Measurements from ENCODE around the gene FKBP1B.

The FKBP1B gene

DNA sequence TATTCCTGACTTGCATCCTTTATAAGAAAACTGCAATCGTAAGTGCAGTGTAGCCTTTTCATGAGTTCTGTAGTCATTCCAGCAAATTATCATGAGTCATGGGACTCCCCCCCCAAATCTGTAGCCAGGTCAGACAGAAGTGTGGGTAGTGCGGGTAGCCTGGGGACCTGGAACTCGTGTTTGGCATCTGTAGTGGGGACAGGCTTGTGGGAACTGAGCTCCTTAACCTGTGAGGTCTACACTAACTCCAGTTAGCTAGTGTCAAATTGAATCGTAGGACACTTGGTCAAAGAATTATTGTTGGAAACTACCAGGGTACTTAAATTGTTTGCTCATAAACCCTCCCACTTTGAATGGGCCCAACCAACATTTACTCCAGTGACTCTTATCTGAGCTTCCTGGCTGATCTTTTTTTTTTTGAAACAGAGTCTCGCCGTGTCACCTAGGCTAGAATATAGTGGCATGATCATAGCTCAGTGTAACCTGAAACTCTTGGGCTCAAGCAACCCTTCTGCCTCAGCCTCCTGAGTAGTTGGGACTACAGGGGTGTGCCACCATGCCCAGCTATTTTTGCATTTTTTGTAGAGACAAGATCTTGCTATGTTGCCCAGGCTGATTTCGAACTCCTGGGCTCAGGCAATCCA, 61.2 kb downstream of the FKBP1B start:
- no peak for DNase-seq (ENCODE audit: extremely low read depth, low read depth)

DNA sequence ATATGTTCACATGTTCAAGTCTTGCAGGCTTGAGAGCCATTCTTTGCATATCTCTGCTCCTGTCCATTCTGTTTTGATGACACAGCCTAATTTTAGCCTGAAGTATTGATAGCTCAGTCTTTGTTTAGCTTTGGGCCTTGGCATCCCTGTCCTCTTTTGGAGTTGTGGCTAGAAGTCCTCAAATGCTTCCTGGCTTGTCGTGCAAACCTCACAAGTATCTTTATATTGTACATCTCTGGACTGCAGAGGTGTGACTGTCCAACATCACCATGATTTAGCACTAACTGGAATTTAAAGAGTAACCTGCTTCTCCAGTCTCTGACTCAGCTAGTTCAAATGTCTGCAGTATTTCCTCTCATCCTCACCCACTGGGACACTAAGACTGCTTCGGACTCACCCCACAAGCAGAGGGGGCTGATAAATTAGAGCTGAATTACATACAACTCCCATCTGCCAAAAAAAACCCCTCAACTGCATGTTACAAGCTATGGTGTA, 61.9 kb downstream of the FKBP1B start:
- no peak for DNase-seq (ENCODE audit: extremely low read depth, low read depth)
- TF ChIP-seq, protein P1, sequence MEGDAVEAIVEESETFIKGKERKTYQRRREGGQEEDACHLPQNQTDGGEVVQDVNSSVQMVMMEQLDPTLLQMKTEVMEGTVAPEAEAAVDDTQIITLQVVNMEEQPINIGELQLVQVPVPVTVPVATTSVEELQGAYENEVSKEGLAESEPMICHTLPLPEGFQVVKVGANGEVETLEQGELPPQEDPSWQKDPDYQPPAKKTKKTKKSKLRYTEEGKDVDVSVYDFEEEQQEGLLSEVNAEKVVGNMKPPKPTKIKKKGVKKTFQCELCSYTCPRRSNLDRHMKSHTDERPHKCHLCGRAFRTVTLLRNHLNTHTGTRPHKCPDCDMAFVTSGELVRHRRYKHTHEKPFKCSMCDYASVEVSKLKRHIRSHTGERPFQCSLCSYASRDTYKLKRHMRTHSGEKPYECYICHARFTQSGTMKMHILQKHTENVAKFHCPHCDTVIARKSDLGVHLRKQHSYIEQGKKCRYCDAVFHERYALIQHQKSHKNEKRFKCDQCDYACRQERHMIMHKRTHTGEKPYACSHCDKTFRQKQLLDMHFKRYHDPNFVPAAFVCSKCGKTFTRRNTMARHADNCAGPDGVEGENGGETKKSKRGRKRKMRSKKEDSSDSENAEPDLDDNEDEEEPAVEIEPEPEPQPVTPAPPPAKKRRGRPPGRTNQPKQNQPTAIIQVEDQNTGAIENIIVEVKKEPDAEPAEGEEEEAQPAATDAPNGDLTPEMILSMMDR (IDR thresholded peaks at IDR 0.05; ENCODE audit: low read depth, low read length) = no peak

More for the DNA sequence above, 61.2 kb downstream of the FKBP1B start:
- TF ChIP-seq, protein P1 (IDR thresholded peaks at IDR 0.05; ENCODE audit: low read depth, low read length) = no peak
